Caki2 (cell line): Measurements from ENCODE around the gene SPOPL. TPM values are rescaled to one million over a fixed set of nuclear protein-coding genes. Genes with fewer than 3 reads are reported as not detected.

Source experiments
- DNase-seq: peaks from one replicate; pipeline ENCODE4 v3.0.0-alpha.2; 2015; ENCODE audit warnings: low read depth
- in situ Hi-C: cut with HindIII; loops from 2 replicates; pipeline ENCODE4 v1.10.0; 2016; ENCODE audit warnings: low sequenced_read_pairs, low pct_unique_long_range_greater_than_20kb, mixed read lengths
- total RNA-seq: library from RNA; depleted of rRNA; stranded (reverse); fragments of >200 nt; shearing (Covaris generic); gene quantifications from 2 replicates; pipeline ENCODE4 v1.2.3, GENCODE V29; 2014; ENCODE audit warnings: low replicate concordance

The SPOPL gene
- total RNA-seq, 1 experiment from 2014 or later = 12.0 TPM

GRCh38 chr2:138559641-138560040 is 58.1 kb downstream of the SPOPL start:
- in situ Hi-C loops = no loop called here
- DNase-seq = no peak

GRCh38 chr2:138564586-138565229 is 63.1 kb downstream of the SPOPL start:
- in situ Hi-C loops = no loop called here

GRCh38 chr2:138565230-138565598 is 63.6 kb downstream of the SPOPL start:
- in situ Hi-C loops = no loop called here

More at GRCh38 chr2:138564586-138565229, 63.1 kb downstream of the SPOPL start:
- DNase-seq = no peak

GRCh38 chr2:138572318-138572717 is 70.7 kb downstream of the SPOPL start:
- no peak for DNase-seq
- in situ Hi-C loops = no loop called here

More at GRCh38 chr2:138565230-138565598, 63.6 kb downstream of the SPOPL start:
- no peak for DNase-seq

GRCh38 chr2:138577066-138577465 is 75.5 kb downstream of the SPOPL start:
- in situ Hi-C loops = no loop called here
- no peak for DNase-seq

GRCh38 chr2:138579556-138579955 is 78.0 kb downstream of the SPOPL start:
- DNase-seq = no peak
- in situ Hi-C loops = no loop called here

- in situ Hi-C loops = no loop called here
- no peak for DNase-seq
Observed at GRCh38 chr2:138581909-138582308, 80.3 kb downstream of the SPOPL start.

GRCh38 chr2:138589663-138590062 is 88.1 kb downstream of the SPOPL start:
- DNase-seq = no peak
- in situ Hi-C loops = no loop called here

GRCh38 chr2:138596403-138596802 is 94.8 kb downstream of the SPOPL start:
- in situ Hi-C loops = no loop called here
- DNase-seq = no peak

- peak; percentile 45 for DNase-seq
- in situ Hi-C loops = no loop called here
Observed at GRCh38 chr2:138600732-138601457, 99.3 kb downstream of the SPOPL start.

- no peak for DNase-seq
- in situ Hi-C loops = no loop called here
Observed at GRCh38 chr2:138601458-138602165, 100.0 kb downstream of the SPOPL start.

GRCh38 chr2:138602166-138602460 is 100.5 kb downstream of the SPOPL start:
- no peak for DNase-seq
- in situ Hi-C loops = no loop called here

GRCh38 chr2:138607746-138608145 is 106.2 kb downstream of the SPOPL start:
- no peak for DNase-seq
- in situ Hi-C loops = no loop called here

GRCh38 chr2:138609446-138609845 is 107.9 kb downstream of the SPOPL start:
- in situ Hi-C loops = no loop called here
- DNase-seq = no peak

GRCh38 chr2:138610201-138610953 is 108.8 kb downstream of the SPOPL start:
- in situ Hi-C loops = no loop called here
- peak; percentile 21 for DNase-seq

GRCh38 chr2:138615257-138615656 is 113.7 kb downstream of the SPOPL start:
- peak; percentile 82 for DNase-seq
- in situ Hi-C loops = no loop called here

- no peak for DNase-seq
- in situ Hi-C loops = no loop called here
Observed at GRCh38 chr2:138617026-138617425, 115.5 kb downstream of the SPOPL start.

- in situ Hi-C loops = no loop called here
- DNase-seq = no peak
Observed at GRCh38 chr2:138618971-138619370, 117.4 kb downstream of the SPOPL start.

- no peak for DNase-seq
- in situ Hi-C loops = no loop called here
Observed at GRCh38 chr2:138620431-138620830, 118.9 kb downstream of the SPOPL start.
